Measurements from ENCODE around the gene CD74. TPM values are rescaled to one million over a fixed set of nuclear protein-coding genes. Genes with fewer than 3 reads are reported as not detected.

CD74 gene
- polyA plus RNA-seq, 4 donors, result 139 to 321 (median 277) TPM

- no peak for DNase-seq (ENCODE audit: low read depth in 4 of 4, low spot score in 3 of 4)
These were observed 38.1 kb downstream of the CD74 start for GRCh38 chr5:150374651-150375050.

GRCh38 chr5:150372639-150373038 lies 40.1 kb downstream of the CD74 start:
- no peak for DNase-seq (ENCODE audit: low read depth in 4 of 4, low spot score in 3 of 4)

GRCh38 chr5:150368526-150368925 lies 44.2 kb downstream of the CD74 start:
- DNase-seq (ENCODE audit: low read depth in 4 of 4, low spot score in 3 of 4), result no peak

- no peak for DNase-seq (ENCODE audit: low read depth in 4 of 4, low spot score in 3 of 4)
These were observed 48.7 kb downstream of the CD74 start for GRCh38 chr5:150364004-150364403.

GRCh38 chr5:150363185-150363584 lies 49.5 kb downstream of the CD74 start:
- no peak for DNase-seq (ENCODE audit: low read depth in 4 of 4, low spot score in 3 of 4)

GRCh38 chr5:150361301-150361700 lies 51.4 kb downstream of the CD74 start:
- no peak for DNase-seq (ENCODE audit: low read depth in 4 of 4, low spot score in 3 of 4)

GRCh38 chr5:150358261-150359095 lies 54.2 kb downstream of the CD74 start:
- no peak for DNase-seq (ENCODE audit: low read depth in 4 of 4, low spot score in 3 of 4)

- peak; percentile 84 to 92 (median 89) for DNase-seq (ENCODE audit: low read depth in 4 of 4, low spot score in 3 of 4)
These were observed 55.1 kb downstream of the CD74 start, which contains the start of gene TCOF1 for GRCh38 chr5:150357326-150358260. Gene TCOF1 (plus strand): TSS chr5:150357697. CDS start chr5:150357747, 50 bp downstream.

- no peak for DNase-seq (ENCODE audit: low read depth in 4 of 4, low spot score in 3 of 4)
These were observed 56.0 kb downstream of the CD74 start for GRCh38 chr5:150356575-150357294.

- no peak for DNase-seq (ENCODE audit: low read depth in 4 of 4, low spot score in 3 of 4)
These were observed 56.9 kb downstream of the CD74 start for GRCh38 chr5:150355791-150356190.

- no peak for DNase-seq (ENCODE audit: low read depth in 4 of 4, low spot score in 3 of 4)
These were observed 59.6 kb downstream of the CD74 start for GRCh38 chr5:150353032-150353675.

- DNase-seq (ENCODE audit: low read depth in 4 of 4, low spot score in 3 of 4), result no peak
These were observed 60.3 kb downstream of the CD74 start for GRCh38 chr5:150352244-150353031.

Other genes with a start within 250 kb of the CD74 start
- gene CDX1, start 246.1 kb downstream of the CD74 start, polyA plus RNA-seq (ENCODE audit: insufficient read length in 4 of 4), result under 1 TPM; 0.10 to 0.73 (median 0.53) TPM
- gene SLC6A7, start 222.8 kb downstream of the CD74 start, polyA plus RNA-seq (ENCODE audit: insufficient read length in 4 of 4), result under 1 TPM in 3 of 4 donors, not detected in 1; 0.06 to 0.13 (median 0.11) TPM
- 1 to 10 TPM in 3 of 4 donors, under 1 TPM in 1; 0.75 to 4.8 (median 3.2) TPM for gene CAMK2A, start 123.1 kb downstream of the CD74 start, polyA plus RNA-seq (ENCODE audit: insufficient read length in 4 of 4)
- 1 to 10 TPM; 2.2 to 8.7 (median 3.0) TPM for gene ARSI, start 110.0 kb downstream of the CD74 start, polyA plus RNA-seq (ENCODE audit: insufficient read length in 4 of 4)
- gene TCOF1, start 55.2 kb downstream of the CD74 start, polyA plus RNA-seq (ENCODE audit: insufficient read length in 4 of 4), result 10 to 100 TPM; 20.0 to 43.8 (median 33.1) TPM
- gene RPS14, start 36.8 kb upstream of the CD74 start, polyA plus RNA-seq (ENCODE audit: insufficient read length in 4 of 4), result 1,000 to 10,000 TPM; 1,813 to 1,980 (median 1,872) TPM
- 10 to 100 TPM; 51.8 to 70.0 (median 52.9) TPM for gene NDST1, start 95.2 kb upstream of the CD74 start, polyA plus RNA-seq (ENCODE audit: insufficient read length in 4 of 4)
- gene SYNPO, start 227.8 kb upstream of the CD74 start, polyA plus RNA-seq (ENCODE audit: insufficient read length in 4 of 4), result 100 to 1,000 TPM in 2 of 4 donors, 10 to 100 TPM in 2; 26.7 to 106 (median 99.3) TPM
- gene MYOZ3, start 248.3 kb upstream of the CD74 start, polyA plus RNA-seq (ENCODE audit: insufficient read length in 4 of 4), result 10 to 100 TPM in 1 of 4 donors, 1 to 10 TPM in 3; 5.7 to 10.3 (median 6.3) TPM

Data from left renal pelvis (tissue), 4 donors.